GM18526 (cell line): ENCODE data around the gene CTDSPL.

Source experiments
- POLR2A ChIP-seq: IDR thresholded peaks from 3 replicates; pipeline ENCODE4 v1.6.1; 2011; ENCODE audit not compliant: insufficient read length; ENCODE audit errors: extremely low read depth

Gene CTDSPL

GRCh38 chr3:37955918-37956707 lies 94.4 kb downstream of the CTDSPL start:
- TF ChIP-seq POLR2A = no peak

- no peak for TF ChIP-seq POLR2A
These were observed 95.3 kb downstream of the CTDSPL start for GRCh38 chr3:37956723-37957538.

GRCh38 chr3:37957539-37957936 lies 95.9 kb downstream of the CTDSPL start:
- TF ChIP-seq POLR2A = no peak

- TF ChIP-seq POLR2A = no peak
These were observed 100.1 kb downstream of the CTDSPL start for GRCh38 chr3:37961622-37962431.

- TF ChIP-seq POLR2A = no peak
These were observed 101.3 kb downstream of the CTDSPL start for GRCh38 chr3:37963016-37963415.

GRCh38 chr3:37963635-37964034 lies 102.0 kb downstream of the CTDSPL start:
- TF ChIP-seq POLR2A = no peak

GRCh38 chr3:37964146-37964545 lies 102.5 kb downstream of the CTDSPL start:
- TF ChIP-seq POLR2A = no peak

- TF ChIP-seq POLR2A = no peak
These were observed 103.0 kb downstream of the CTDSPL start for GRCh38 chr3:37964716-37965115.

- TF ChIP-seq POLR2A = no peak
These were observed 105.7 kb downstream of the CTDSPL start for GRCh38 chr3:37967260-37967881.

- no peak for TF ChIP-seq POLR2A
These were observed 106.5 kb downstream of the CTDSPL start for GRCh38 chr3:37968199-37968598.

- TF ChIP-seq POLR2A = no peak
These were observed 107.3 kb downstream of the CTDSPL start for GRCh38 chr3:37968813-37969595.

GRCh38 chr3:37969596-37970100 lies 108.0 kb downstream of the CTDSPL start:
- TF ChIP-seq POLR2A = no peak

GRCh38 chr3:37970802-37971201 lies 109.1 kb downstream of the CTDSPL start:
- TF ChIP-seq POLR2A = no peak

GRCh38 chr3:37971467-37971866 lies 109.8 kb downstream of the CTDSPL start:
- TF ChIP-seq POLR2A = no peak
